Naive thymus-derived CD4-positive, alpha-beta T cell (primary cell): ENCODE measurements around the gene PLEKHA3. TPM values are rescaled to one million over a fixed set of nuclear protein-coding genes. Genes with fewer than 3 reads are reported as not detected.

Experiments
- ATAC-seq: fragments of 150-1000 bp; cut with Tn5 transposase; 2 replicates; pipeline ENCODE4 v1.10.0; 2021; ENCODE audit warnings: mild to moderate bottlenecking, moderate library complexity
- CTCF ChIA-PET: fragments of 350-600 bp; sonication (Branson Sonifier 250); formaldehyde crosslinking; loops from one replicate; lab custom pipeline; 2021; ENCODE audit warnings: antibody characterized with exemption; lab: Charles Lee
- POLR2A ChIA-PET: fragments of 350-600 bp; sonication (Branson Sonifier 250); formaldehyde crosslinking; loops from one replicate; lab custom pipeline; 2021; ENCODE audit warnings: antibody characterized with exemption, inconsistent platforms; lab: Charles Lee
- DNase-seq, 9 donors: peaks; one replicate each; pipeline versions ENCODE4 v3.0.0 to v3.0.0-alpha.2; 2020 to 2022; ENCODE audit warnings: mixed read lengths in 1 of 9
- H3K27ac ChIP-seq: one replicate; pipeline ENCODE4 v1.7.0; 2013; ENCODE audit warnings: mild to moderate bottlenecking, low read depth, low read length, moderate library complexity
- H3K27me3 ChIP-seq, 2 donors: one replicate each; pipeline ENCODE4 v1.7.0; 2013; ENCODE audit warnings: low read length in 2 of 2, mild to moderate bottlenecking in 2 of 2, moderate library complexity in 2 of 2; ENCODE audit not compliant: control insufficient read depth in 2 of 2, insufficient read depth in 2 of 2
- H3K36me3 ChIP-seq, 3 experiments: 1 replicate in 2 of 3; 2 replicates in 1 of 3; pipeline ENCODE4 v1.7.0; 2013; ENCODE audit warnings: low read length in 3 of 3, mild to moderate bottlenecking in 3 of 3, moderate library complexity in 1 of 3; ENCODE audit not compliant: insufficient read depth in 3 of 3, control insufficient read depth in 2 of 3
- H3K4me1 ChIP-seq, 2 donors: one replicate each; pipeline ENCODE4 v1.7.0; 2013; ENCODE audit warnings: low read length in 2 of 2, mild to moderate bottlenecking in 2 of 2, moderate library complexity in 1 of 2; ENCODE audit not compliant: control insufficient read depth in 2 of 2, insufficient read depth in 2 of 2
- H3K4me3 ChIP-seq: 2 replicates; pipeline ENCODE4 v1.7.0; 2013; ENCODE audit warnings: mild to moderate bottlenecking, low read length
- H3K9me3 ChIP-seq, 3 experiments: 1 replicate in 2 of 3; 2 replicates in 1 of 3; pipeline ENCODE4 v1.7.0; 2013; ENCODE audit warnings: low read length in 3 of 3; ENCODE audit not compliant: control insufficient read depth in 2 of 3
- H3K27ac Mint-ChIP-seq, 9 donors: one replicate each; pipeline ENCODE4 v1.8.0; 2020 to 2022; ENCODE audit warnings: mixed read lengths in 9 of 9, mild to moderate bottlenecking in 8 of 9, moderate library complexity in 5 of 9, inconsistent platforms in 2 of 9
- H3K27me3 Mint-ChIP-seq, 5 donors: one replicate each; pipeline ENCODE4 v1.8.0; 2021 to 2022; ENCODE audit warnings: mixed read lengths in 5 of 5, mild to moderate bottlenecking in 1 of 5
- H3K36me3 Mint-ChIP-seq, 5 donors: one replicate each; pipeline ENCODE4 v1.8.0; 2020 to 2022; ENCODE audit warnings: mixed read lengths in 5 of 5, mild to moderate bottlenecking in 3 of 5, inconsistent platforms in 1 of 5
- H3K4me1 Mint-ChIP-seq, 7 donors: one replicate each; pipeline ENCODE4 v1.8.0; 2020 to 2022; ENCODE audit warnings: mixed read lengths in 7 of 7, mild to moderate bottlenecking in 3 of 7, inconsistent platforms in 1 of 7
- H3K4me3 Mint-ChIP-seq, 10 donors: one replicate each; pipeline ENCODE4 v1.8.0; 2020 to 2022; ENCODE audit warnings: mild to moderate bottlenecking in 10 of 10, mixed read lengths in 10 of 10, moderate library complexity in 6 of 10, inconsistent platforms in 2 of 10
- H3K9me3 Mint-ChIP-seq, 11 donors: one replicate each; pipeline ENCODE4 v1.8.0; 2020 to 2022; ENCODE audit warnings: mixed read lengths in 11 of 11, mild to moderate bottlenecking in 4 of 11, inconsistent platforms in 1 of 11, moderate library complexity in 1 of 11
- intact Hi-C, 2 donors: fragments of 100-400 bp; cut with micrococcal nuclease; formaldehyde crosslinking; loops; one replicate each; pipeline ENCODE4 v1.15.1; 2023
- polyA plus RNA-seq, 2 donors: library from polyadenylated mRNA; unstranded; fragments of 300-500 nt; fragmentation: Illumina TruSeq; gene quantifications; one replicate each; pipeline ENCODE4 v1.2.3, GENCODE V29; 2021
- total RNA-seq, 6 experiments: library from RNA in 5 of 6; stranded (reverse) in 5 of 6; gene quantifications; 1 replicate in 5 of 6; 2 replicates in 1 of 6; pipeline ENCODE4 v1.2.3 and lab custom pipeline; 2021 to 2026

Gene PLEKHA3
- total and polyA plus RNA-seq, 7 experiments from 2014 or later: 21.6 to 33.7 (median 26.4) TPM

DNA sequence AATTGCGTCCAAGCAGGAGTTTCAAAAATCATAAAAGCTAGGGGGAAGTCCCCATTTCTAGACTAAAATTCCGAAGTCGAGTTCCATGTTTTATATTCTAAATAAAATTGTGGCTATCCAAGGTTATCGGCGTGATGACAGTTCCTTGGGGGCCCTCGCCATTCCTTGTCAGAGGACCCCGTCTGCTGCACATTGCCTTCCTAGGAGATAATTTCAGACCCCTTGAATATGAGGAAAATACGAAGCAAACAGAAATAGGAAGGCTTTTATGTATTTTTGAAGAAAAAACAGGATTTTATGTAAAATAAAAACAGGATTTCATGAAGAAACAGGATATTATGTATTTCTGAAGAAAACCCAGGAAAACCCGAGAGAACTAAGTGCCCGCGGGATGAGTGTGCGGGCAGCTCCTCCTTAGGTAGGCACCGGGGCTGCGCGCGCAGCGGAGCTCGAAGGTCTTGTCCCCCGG is 465 bp upstream of the PLEKHA3 start:
- Mint-ChIP-seq H3K36me3 (peaks cover 0 to 2% (median 0%) of the 10 kb centered on the region in 5 donors), H3K27me3 (no peaks in the 10 kb centered on the region), H3K4me1 (peaks cover 30 to 57% (median 46%) of the 10 kb centered on the region in 7 donors), H3K9me3 (no peaks in the 10 kb centered on the region), H3K4me3 (peak overlapping the region; percentile 94 to 100 (median 99)), H3K27ac (peak overlapping the region; percentile 91 to 99 (median 98))
- ChIA-PET POLR2A (interaction anchor here (0.9 to 2.8 kb wide), 3 partner anchors 29 to 44 kb away, joined by 3 to 10 read pairs (median 6); partner anchors contain the start of genes PJVK and PRKRA), CTCF (no interaction called here)
- Histone ChIP-seq H3K4me3 (peak overlapping the region; percentile 71), H3K4me1 (peaks cover 22 to 28% of the 10 kb centered on the region in 2 donors), H3K27me3 (no peaks in the 10 kb centered on the region), H3K27ac (peak overlapping the region; percentile 80), H3K9me3 (no peaks in the 10 kb centered on the region), H3K36me3 (no peaks in the 10 kb centered on the region)
- DNase-seq (peak in 1 of 9 donors; percentile 5), ATAC-seq (no peak)
- intact Hi-C loops: loop anchor here (1.0 to 5.0 kb wide), 7 partner anchors 15 to 1527 kb away; partner anchors contain the start of genes CWC22 (in 1 of the 2), HNRNPA3 (in 1 of the 2) and RBM45 (in 1 of the 2)

DNA sequence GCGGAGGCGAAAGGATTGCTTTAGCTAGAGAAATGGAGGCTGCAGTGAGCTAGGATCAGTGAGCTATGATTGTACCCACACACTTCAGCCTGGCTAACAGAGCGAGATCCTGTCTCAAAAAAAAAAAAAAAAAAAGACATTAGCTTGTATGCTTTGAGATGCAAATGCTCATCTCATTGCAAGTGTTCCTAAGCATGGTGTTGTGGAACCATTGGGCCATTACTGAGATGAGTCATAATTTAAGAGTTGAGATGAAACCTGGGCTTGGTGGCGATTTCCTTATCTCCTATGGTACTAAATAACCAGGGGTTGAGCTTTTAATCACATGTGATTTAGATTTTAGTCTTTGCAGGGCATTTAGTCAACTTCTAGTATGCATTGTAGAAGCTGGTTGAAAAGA is 2.2 kb downstream of the PLEKHA3 start:
- Histone ChIP-seq H3K36me3 (peaks cover 0 to 6% (median 0%) of the 10 kb centered on the region in 3 experiments), H3K4me3 (peak overlapping the region; percentile 10), H3K4me1 (peaks cover 22 to 28% of the 10 kb centered on the region in 2 donors), H3K27me3 (no peaks in the 10 kb centered on the region), H3K9me3 (no peaks in the 10 kb centered on the region), H3K27ac (no peak overlapping the region)
- CTCF ChIA-PET: interaction anchor here (0.9 to 1.4 kb wide), 3 partner anchors 9 to 42 kb away, joined by 3 to 4 read pairs (median 3); partner anchors contain the start of genes PJVK and PRKRA
- no peak for DNase-seq
- H3K27me3 Mint-ChIP-seq: no peaks in the 10 kb centered on the region
- intact Hi-C loops: loop anchor here in 1 of 2 donors (5.0 kb wide), 1 partner anchor 370 kb away; the partner anchor contains the start of gene RBM45
- no peaks in the 10 kb centered on the region for H3K9me3 Mint-ChIP-seq
- H3K27ac Mint-ChIP-seq: peak overlapping the region in 1 of 9 donors; percentile 90
- H3K4me1 Mint-ChIP-seq: peaks cover 38 to 75% (median 62%) of the 10 kb centered on the region in 7 donors
- peaks cover 11 to 18% (median 15%) of the 10 kb centered on the region in 5 donors for H3K36me3 Mint-ChIP-seq
- POLR2A ChIA-PET: interaction anchor here (0.6 to 2.1 kb wide), 3 partner anchors 31 to 218 kb away, joined by 3 to 8 read pairs (median 3); partner anchors contain the start of genes PJVK and PRKRA
- ATAC-seq: no peak
- H3K4me3 Mint-ChIP-seq: peak overlapping the region; percentile 52 to 100 (median 95)

DNA sequence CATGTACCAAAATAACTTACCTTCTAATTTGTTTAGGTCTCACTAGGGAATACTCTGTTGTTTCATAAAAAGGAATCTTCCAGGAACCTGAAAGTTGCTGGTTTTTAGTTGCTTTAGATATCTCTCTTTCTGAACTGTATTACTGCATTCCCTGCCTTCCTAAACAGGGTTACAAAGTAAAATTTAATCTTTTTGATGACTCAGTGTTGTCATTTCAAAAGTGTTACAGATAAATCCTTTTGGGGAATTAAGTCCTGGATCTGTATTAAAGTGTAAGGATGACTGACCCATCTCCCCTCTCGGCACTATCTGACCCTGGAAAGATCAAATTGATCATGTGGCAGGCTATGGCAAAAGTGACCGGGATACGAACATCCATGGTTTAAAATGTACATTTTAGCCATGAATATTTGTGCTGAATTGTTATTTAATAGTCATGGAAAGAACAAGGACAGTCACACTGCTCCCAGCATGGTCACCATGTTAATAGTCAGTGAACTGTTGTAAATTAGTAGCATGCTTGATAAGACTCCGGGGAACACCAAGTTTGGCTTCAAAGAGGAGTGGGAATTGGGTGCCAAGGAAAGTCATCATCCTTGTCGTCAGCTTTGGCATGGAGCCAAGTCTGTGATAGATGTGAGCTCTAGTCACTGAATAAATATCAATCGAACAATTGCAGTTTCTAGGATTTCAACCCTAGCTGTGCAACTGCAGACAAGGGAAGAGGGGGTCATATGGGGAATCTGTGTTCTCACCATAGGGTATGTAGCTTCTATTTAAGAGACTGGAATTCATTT is 4.2 kb downstream of the PLEKHA3 start:
- H3K36me3 Mint-ChIP-seq: peaks cover 17 to 34% (median 25%) of the 10 kb centered on the region in 5 donors
- ChIA-PET POLR2A (no interaction called here), CTCF (no interaction called here)
- no peaks in the 10 kb centered on the region for H3K27me3 Mint-ChIP-seq
- H3K9me3 ChIP-seq: no peaks in the 10 kb centered on the region
- H3K27ac ChIP-seq: no peak overlapping the region
- H3K4me3 Mint-ChIP-seq: no peak overlapping the region
- H3K4me3 ChIP-seq: no peak overlapping the region
- H3K27ac Mint-ChIP-seq: peak overlapping the region in 1 of 9 donors; percentile 14
- ATAC-seq (no peak), DNase-seq (no peak)
- H3K27me3 ChIP-seq: no peaks in the 10 kb centered on the region
- H3K9me3 Mint-ChIP-seq: no peaks in the 10 kb centered on the region
- peaks cover 45 to 75% (median 64%) of the 10 kb centered on the region in 7 donors for H3K4me1 Mint-ChIP-seq
- H3K36me3 ChIP-seq: peaks cover 0 to 8% (median 0%) of the 10 kb centered on the region in 3 experiments
- intact Hi-C loops: loop anchor here in 1 of 2 donors (5.0 kb wide), 1 partner anchor 372 kb away; the partner anchor contains the start of gene RBM45
- H3K4me1 ChIP-seq: peaks cover 18 to 24% of the 10 kb centered on the region in 2 donors

DNA sequence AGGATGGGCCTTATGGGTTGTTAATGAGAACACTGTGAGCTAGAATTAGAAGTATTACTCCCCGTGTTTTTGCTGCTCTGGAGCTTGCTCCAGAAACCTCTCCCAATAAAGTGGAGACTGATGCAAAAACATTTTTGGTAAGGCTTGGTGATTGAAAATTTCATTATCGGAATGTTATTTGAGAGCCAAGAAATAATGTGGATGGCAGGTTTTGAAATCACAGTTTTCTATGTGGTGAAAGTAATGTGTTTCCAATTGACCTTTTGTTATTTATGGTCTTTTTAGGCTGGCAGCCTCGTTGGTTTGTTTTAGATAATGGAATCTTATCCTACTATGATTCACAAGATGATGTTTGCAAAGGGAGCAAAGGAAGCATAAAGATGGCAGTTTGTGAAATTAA is 5.1 kb downstream of the PLEKHA3 start:
- Histone ChIP-seq H3K4me3 (no peak overlapping the region), H3K27me3 (no peaks in the 10 kb centered on the region), H3K9me3 (no peaks in the 10 kb centered on the region), H3K4me1 (peaks cover 12 to 18% of the 10 kb centered on the region in 2 donors), H3K27ac (no peak overlapping the region), H3K36me3 (peaks cover 0 to 10% (median 0%) of the 10 kb centered on the region in 3 experiments)
- ChIA-PET POLR2A (no interaction called here), CTCF (no interaction called here)
- DNase-seq: no peak
- peak overlapping the region in 1 of 9 donors; percentile 18 for H3K27ac Mint-ChIP-seq
- intact Hi-C loops: no loop called here
- no peaks in the 10 kb centered on the region for H3K27me3 Mint-ChIP-seq
- H3K36me3 Mint-ChIP-seq: peaks cover 17 to 40% (median 32%) of the 10 kb centered on the region in 5 donors
- no peak overlapping the region for H3K4me3 Mint-ChIP-seq
- H3K4me1 Mint-ChIP-seq: peaks cover 46 to 74% (median 69%) of the 10 kb centered on the region in 7 donors
- ATAC-seq: no peak
- H3K9me3 Mint-ChIP-seq: no peaks in the 10 kb centered on the region

DNA sequence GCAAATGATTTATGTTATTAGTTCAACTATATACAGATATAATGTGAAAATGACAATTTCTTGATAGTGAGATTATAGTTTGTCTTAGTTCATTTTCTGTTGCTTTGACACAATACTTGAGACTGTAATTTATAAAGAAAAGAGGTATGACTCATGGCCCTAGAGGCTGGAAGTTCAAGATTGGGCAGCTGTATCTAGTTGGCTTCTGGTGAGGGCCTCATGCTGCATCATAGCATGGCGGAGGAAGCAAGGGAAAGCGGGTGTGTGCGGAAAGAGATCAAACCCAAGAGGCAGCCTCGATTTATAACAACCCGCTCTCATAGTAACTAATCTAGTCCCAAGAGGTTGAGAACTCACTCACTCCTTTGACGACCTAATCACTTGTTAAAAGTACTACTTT is 11.4 kb downstream of the PLEKHA3 start:
- ChIA-PET POLR2A (interaction anchor here (1.2 kb wide), 1 partner anchor 32 kb away, joined by 3 read pairs; no protein-coding TSS in a partner anchor), CTCF (interaction anchor here (0.7 kb wide), 1 partner anchor 9 kb away, joined by 3 read pairs; no protein-coding TSS in a partner anchor)
- ATAC-seq (no peak), DNase-seq (no peak)
- Histone ChIP-seq H3K36me3 (peaks cover 17 to 49% (median 18%) of the 10 kb centered on the region in 3 experiments), H3K9me3 (no peaks in the 10 kb centered on the region), H3K4me1 (no peaks in the 10 kb centered on the region), H3K4me3 (no peak overlapping the region), H3K27me3 (no peaks in the 10 kb centered on the region), H3K27ac (no peak overlapping the region)
- Mint-ChIP-seq H3K4me3 (no peak overlapping the region), H3K9me3 (no peaks in the 10 kb centered on the region), H3K36me3 (peaks cover 20 to 71% (median 48%) of the 10 kb centered on the region in 5 donors), H3K4me1 (peaks cover 18 to 36% (median 23%) of the 10 kb centered on the region in 7 donors), H3K27ac (peak overlapping the region in 1 of 9 donors; percentile 51), H3K27me3 (no peaks in the 10 kb centered on the region)
- intact Hi-C loops: no loop called here

DNA sequence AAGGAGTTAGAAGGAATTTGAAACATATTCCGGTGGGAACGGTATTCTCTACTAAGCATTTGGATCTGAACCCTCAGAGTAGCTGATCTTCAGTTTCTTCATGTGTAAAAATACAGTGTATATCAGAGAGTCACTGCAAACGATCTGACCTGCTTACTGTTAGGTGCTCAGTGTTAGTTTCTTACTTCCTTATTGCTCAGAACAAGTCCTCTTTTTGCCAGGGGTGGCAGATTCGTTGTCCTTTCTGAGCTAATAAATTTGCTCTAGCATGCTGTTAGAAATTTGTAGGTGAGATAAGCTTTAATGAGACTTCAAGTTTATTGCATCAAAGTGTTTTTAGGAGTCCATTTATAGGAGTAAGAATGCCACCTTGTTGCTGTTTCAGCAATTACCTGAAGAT is 15.8 kb downstream of the PLEKHA3 start:
- peaks cover 0 to 14% (median 0%) of the 10 kb centered on the region in 7 donors for H3K4me1 Mint-ChIP-seq
- H3K27me3 Mint-ChIP-seq: no peaks in the 10 kb centered on the region
- no peak overlapping the region for H3K27ac Mint-ChIP-seq
- H3K36me3 Mint-ChIP-seq: peaks cover 19 to 53% (median 37%) of the 10 kb centered on the region in 5 donors
- no peaks in the 10 kb centered on the region for H3K9me3 Mint-ChIP-seq
- Histone ChIP-seq H3K4me1 (no peaks in the 10 kb centered on the region), H3K9me3 (no peaks in the 10 kb centered on the region), H3K36me3 (peaks cover 25 to 59% (median 27%) of the 10 kb centered on the region in 3 experiments), H3K4me3 (no peak overlapping the region), H3K27ac (no peak overlapping the region), H3K27me3 (no peaks in the 10 kb centered on the region)
- intact Hi-C loops: loop anchor here in 1 of 2 donors (1.0 kb wide), 1 partner anchor 99 kb away; no protein-coding TSS in a partner anchor
- CTCF ChIA-PET: interaction anchor here (1.1 kb wide), 1 partner anchor 30 kb away, joined by 4 read pairs; no protein-coding TSS in a partner anchor
- ATAC-seq: no peak
- no peak for DNase-seq
- H3K4me3 Mint-ChIP-seq: no peak overlapping the region
- POLR2A ChIA-PET: no interaction called here
